HG03175 (cell line): ENCODE results near the gene SDC3.
"Not testable (repeated sequence)": the region's sequence is repeated elsewhere in the genome, so short reads cannot be mapped to it uniquely, and the experiment has no call there.

Experiments used
- ATAC-seq: cut with Tn5 transposase; IDR thresholded peaks from one replicate; pipeline ENCODE4 v1.9.1; 2021; ENCODE audit warnings: mild to moderate bottlenecking, moderate library complexity; ENCODE audit not compliant: unreplicated experiment

The SDC3 gene

DNA sequence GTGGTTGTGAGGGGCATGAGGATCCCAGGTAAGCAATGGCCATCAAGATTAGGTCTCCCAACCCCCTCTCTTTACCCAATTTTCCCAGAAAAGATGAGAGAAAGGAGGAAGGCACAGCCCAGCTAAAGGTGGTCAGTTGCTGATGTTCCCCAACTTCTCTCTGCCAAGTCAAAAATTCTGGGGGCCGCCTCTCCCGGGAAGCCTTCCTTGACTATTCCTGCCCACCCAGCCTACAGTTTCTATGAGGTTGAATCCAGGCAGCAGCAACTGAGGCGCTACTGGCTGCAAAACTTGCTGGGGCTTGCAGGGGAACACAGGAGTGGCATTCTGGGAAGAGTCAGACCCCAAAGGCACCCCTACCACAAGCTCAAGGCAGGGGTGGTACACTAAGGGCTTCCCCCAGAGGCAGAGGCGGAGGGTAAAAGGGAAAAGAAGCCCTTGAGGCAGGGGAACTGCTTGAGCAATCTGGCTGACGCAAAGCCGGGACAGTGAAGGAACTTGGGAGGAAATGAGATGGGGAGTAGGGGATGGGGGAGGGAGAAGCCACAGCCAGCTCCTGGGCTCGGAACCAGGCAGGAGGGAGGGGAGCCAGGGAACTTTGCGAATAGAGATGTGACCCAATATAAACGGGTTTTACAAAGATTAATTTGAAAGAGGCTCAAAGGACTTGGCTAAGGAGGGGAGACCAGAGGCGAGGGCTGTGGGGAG lies 31.2 kb downstream of the SDC3 start:
- ATAC-seq, result no peak

DNA sequence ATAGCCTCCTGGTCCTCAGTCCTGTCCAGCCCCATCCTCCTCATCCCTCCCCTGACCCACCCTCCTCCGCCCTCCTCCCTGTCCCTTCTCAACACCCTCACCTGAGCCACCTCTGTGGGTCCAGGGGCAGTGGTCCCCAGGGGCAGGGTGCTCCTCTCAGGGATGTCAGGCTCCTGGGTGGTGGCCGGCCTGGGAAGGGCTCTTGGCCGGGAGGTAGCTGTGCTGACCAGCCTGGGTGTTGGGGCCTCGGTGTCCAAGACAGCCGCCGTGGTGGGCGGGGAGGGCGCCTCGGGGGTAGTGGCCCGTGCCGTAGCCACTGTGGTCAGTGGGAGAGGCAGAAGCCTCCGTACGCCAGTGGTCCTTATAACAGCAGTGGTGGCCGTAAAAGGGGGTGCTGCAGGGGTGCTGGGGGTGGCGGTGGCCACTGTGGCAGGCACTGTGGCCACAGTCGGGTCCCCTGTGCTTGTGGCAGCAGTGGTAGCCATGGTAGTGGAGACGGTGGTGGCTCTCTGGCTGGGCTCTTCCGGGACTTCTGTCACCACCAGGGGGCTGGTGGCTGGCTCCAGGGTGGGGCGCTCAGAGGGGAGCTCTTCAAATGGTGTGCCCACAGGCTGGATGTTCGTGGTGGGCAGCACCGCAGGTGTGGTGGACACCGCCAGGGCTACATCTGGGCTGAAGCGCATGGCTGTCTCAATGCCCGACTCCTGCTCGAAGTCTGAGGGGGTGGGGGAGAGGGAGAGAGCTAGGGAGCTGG lies 31.9 kb downstream of the SDC3 start:
- ATAC-seq, result no peak

DNA sequence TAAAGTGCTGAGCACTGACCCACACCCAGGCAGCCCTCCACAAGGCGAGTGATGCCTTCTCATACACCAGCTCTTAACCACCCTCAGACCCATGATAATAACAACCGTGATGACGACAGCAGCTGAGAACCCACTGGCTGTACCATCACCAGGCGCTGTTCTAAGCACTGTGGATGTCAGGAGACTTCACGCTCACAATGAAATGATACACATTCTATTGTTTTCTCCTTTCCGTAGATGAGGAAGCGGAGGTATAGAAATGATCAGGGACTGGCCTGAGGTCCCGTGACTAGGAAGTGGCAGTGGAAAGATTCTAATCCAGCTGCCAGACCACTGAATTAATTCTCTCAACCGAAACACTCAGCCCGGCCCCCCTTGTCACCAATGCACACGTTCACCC lies 32.6 kb downstream of the SDC3 start:
- no peak for ATAC-seq

DNA sequence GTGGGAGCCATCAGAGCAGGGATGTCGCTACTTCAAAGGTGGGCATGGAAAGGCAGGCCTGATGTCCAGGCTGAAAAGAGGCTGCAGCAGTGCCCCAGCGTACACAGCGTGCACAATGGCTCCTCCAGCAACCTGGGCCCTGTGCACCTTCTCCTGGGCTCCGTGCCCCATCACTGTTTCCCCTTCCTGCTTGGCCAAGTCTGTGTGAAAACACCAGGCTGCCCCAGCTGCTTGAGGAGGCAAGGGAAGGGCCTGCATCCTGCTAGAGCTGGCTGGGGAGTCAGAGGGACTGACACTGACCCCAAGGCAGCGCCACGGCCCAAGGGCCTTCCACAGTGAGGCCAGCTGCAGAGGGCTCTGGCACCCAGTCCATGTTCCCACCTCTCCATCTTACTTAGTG lies 33.4 kb downstream of the SDC3 start:
- ATAC-seq, result no peak

DNA sequence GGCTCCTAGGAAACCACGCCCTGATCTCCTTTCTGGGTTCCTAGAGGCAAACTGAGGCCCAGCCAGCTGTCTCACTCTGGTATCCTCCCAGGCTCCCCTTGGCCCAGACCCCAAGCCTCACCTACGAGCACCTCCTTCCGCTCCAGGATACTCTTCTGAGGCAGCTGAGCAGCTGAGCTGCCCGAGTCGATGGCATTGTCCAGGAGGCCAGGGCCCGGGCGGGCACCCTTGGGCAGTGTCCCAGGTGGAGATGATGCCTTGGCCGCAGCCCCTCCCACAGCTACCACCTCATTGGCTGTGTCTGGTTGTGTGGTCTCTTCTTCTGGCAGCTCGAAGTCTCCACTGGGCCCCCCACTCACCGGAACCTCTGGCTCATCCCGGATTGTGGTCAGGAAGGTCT lies 34.4 kb downstream of the SDC3 start:
- ATAC-seq, result no peak

DNA sequence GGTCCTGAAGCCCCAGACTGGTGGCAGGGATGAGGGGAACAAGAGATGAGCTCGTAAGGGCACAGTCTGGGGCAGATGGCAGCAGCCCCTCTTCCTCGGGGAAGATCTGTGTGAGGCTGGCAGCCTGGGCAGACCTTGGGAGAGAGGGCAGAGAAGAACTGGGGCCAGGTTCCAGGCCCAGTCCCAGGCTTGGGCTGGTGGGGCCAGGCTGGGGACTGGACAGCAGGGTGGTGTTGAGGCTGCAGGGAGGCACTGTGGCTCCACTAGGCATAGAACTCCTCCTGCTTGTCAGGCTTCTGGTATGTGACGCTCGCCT lies 35.7 kb downstream of the SDC3 start:
- no peak for ATAC-seq

DNA sequence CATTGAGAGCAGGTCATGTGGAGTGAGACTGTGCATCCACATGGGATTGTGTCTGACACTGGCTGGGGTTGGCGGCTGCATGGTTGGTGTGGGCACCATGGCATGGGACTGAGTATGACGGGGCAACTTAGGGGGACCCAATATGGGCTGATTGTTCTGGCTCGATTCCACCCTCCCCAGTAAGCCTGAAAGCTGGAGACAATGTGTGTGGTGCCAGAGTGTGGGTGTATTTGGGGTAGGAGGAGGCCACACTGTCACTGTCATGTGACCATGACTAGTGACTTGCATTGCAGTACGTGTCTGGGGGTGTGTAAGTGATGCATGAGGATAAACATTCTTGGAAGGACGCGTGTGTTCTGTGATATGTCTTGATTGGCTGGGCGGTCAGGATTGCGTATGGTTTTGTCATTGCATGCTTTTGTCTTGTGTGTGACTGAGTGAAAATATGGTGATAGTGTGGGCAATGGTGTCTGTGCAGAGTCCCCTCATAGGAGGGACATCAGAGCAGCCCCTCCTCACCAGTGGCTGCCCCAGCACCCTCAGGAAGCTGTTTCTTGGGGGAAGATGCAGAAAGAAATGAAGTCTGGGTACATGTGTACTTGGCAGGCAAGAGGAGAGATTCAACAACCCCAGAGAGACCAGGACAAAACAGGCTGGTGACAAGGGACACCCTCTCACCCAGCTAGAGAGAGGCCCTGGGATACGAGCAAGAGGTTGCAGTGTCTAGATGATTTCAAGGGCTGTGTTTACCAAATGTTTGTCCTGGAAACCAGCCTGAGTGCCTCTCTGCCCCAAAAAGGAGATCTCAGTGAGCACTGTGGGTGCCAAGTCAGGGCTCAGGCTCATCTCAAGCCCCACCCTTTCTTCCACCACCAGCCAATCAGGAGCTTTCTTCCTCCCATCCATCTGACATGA lies 36.3 kb downstream of the SDC3 start:
- no peak for ATAC-seq

DNA sequence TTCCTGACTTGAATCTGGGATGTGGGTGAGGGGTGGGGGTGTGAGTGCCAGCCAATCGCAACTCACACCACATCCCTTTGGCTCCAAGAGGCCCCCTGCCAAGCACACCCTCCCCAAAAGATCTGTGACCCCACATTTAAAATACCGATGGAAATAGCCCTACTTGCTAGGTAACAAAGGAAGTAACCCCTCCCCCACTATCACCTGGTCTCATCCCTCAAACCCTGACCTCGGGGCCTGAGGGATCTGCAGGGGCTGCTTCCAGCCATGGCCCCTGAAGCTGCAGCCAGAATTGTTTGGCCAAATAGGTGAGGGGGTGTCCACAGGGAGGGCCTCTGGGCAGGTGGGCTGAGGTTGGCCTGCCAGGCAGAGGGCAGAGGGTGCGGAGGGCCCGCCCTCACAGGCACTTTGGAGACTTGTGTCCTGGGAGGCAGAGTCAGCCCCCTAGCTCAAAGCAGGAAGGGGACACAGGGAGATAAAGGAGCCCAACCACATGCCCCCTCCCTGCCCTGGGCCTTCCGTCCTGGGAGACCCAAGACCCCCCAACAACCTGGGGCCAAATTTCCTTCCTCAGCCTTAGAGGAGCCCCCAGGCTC lies 37.2 kb downstream of the SDC3 start:
- ATAC-seq, result no peak

DNA sequence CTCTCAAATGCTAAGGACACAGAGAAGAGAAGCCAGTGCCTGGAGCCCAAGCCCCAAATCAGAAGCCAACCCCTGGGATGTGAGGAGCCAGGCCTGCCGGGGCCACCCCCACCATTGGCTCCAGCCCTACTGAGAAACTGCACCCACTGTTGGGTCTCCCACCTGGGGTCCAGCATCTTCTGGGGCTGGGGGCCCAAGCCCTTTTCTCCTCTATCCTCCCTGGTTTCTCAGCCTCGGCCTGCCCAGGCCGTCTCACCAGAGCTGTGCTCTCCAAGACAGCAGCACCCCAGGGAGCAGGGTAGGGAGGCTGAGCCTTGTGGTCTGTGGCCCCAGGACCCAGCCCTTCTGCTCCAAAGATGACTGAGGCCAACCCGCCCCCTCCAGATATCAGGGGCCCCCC lies 37.9 kb downstream of the SDC3 start:
- no peak for ATAC-seq

DNA sequence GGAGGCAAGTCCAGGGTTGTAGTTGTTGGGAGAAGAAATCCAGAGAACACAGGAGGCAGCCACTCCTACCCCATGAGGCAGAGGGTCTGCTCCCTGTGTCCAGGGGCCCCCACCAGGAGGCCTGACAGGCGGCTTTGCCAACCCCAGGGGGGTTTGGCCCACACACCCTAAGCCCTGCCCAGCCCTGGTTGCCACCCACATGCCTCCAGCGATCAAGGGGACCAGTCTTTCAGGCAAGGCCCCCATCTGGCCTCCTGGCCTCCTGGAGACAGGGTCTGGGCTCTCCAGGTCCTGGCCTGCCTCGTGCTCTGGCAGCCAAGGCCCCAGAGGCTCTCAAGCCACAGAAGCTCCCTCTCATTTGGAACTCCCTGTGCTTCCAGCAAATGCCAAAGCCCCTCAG lies 38.5 kb downstream of the SDC3 start:
- no peak for ATAC-seq

DNA sequence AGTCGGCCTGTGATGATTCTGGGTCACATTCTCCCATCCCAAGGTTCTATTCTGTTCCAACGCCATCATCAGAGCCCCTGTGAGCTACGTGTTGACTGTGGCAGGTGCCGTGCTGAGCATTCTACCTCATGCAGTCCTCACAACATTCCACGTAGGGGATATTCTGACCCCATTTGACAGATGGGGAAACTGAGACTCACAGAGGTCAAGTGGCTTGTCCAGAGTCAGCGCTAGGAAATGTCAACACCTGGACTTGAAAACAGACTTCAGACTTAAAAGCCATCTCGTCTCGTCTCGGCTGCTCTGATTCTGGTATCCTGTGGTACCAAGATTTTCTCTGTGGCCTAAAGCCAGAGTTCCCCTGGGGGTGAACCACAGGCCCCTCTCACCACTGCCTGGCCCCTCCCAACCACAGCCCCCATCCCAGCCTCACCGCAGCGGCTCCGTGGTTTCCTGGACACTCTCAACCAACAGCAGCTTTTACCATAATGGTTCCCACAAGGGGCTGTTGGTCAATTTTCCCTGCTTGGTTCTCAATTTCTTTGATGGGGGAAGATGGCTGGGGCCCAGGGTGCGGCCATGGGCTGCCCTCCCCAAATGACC lies 39.6 kb downstream of the SDC3 start:
- peak; percentile 47 for ATAC-seq

DNA sequence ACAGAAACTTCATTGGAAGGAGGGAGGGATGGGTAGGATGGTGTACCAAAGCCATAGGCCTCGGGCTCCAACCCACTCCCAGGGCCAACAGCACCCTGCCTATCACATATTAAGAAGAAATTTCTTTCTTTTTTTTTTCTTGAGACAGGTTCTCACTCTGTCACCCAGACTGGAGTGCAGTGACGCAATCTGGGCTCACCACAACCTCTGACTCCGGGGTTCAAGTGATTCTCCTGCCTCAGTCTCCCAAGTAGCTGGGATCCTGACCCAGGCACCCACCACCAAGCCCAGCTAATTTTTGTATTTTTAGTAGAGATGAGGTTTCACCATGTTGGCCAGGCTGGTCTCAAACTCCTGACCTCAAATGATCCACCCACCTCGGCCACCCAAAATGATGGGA lies 40.5 kb downstream of the SDC3 start:
- ATAC-seq, result not testable (repeated sequence)

DNA sequence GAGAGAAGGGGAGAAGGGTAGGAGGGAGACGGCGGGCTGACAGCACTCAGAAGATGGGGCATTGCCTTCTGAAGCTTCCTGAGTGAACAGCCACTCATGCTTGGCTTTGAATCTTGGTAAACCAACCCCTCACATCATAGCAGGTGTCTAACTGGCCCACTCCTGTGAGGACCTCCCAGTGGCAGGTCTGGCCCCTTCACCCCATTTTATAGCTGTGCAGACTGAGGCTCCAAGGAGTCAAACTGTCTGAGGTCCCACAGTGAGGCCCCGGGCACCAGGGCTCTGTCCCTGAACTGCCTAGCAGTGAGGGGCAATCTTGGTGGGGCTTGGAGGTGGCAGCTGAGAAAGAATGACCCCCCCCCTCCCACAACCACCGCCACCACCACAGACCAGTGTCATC lies 41.0 kb downstream of the SDC3 start:
- ATAC-seq, result no peak

DNA sequence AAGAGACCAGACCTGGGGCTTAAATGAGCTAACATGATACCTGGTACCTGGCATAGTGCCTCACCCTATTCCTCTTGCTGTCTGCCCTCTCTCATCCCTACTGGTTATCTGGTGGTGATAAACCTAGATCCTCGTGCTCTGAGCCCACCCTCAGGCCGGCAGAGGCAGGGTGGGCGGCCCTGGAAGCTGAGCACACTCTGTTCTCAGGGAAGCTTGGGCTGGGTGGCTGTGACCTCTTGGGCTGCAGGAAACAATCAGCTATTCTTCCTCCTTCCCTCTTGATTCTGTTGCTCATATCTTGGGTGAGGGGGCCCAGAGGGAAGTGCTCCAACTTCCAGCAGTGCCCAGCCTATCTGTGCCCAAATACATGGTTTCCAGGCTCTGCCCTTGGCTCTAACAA lies 42.0 kb downstream of the SDC3 start:
- ATAC-seq, result no peak

DNA sequence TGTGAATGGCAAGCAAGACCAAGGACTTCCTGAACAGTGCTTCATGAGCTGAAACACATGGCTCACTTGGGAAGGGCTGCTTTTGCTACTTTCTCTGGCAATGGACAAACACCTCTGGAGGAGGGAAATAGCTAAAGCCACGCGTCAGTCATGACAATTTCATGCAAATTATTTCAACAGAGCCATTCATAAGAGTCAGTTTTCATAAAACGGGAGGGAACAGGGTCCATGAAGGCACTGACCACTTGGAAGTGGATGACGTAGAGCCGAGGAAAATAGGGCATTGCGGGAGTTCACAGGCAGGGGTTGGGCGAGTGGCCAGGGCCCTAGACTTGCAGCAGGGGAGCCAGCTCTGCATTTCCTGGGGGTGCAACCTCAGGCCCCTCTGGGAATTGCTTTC lies 43.9 kb downstream of the SDC3 start:
- ATAC-seq, result no peak

DNA sequence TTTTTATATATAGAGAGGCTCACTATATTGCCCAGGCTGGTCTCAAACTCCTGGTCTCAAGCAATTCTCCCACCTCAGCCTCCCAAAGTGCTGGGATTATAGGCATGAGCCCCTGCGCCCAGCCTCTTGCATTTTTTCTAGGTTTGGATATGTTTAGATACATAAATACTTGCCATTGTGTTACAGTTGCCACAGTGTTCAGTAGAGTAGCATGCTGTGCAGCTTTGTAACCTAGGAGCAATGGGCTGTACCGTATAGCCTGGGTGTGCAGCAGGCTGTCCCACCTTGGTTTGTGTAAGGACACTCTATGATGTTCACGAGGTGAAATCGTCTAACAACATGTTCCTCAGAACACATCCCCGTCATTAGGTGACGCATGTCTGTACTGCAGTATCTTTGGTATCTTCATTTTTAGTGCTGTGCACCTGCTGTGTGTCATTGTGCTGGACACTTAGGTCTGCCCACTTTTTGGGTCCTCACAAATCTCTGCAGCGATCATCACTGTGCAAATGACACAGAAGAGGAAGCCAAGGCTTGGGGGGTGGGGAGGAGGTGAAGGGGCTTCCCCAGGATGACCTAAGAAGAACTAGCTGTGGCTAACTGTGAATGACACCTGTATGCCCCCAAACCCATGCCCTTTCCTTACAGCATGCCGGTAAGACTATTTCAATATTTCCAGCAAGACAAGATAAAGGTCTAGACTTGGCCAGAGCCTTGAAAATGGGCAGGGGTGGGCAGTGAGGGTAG lies 44.5 kb downstream of the SDC3 start:
- no peak for ATAC-seq

DNA sequence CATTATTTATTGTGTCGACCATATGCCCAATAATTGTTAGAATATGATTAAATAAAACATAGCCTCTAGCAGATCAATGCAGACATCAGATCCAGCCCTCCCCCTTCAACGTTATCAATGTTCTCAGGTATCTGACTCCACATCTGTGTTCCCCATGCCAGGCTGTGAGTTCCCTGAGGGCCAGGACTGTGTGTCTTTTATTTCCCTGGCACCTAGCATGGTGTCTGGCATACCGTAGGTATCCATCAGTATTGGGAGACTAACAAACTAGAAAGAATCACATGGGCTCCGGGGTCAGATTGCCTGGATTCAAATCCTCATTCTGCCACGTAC lies 48.3 kb downstream of the SDC3 start:
- no peak for ATAC-seq

DNA sequence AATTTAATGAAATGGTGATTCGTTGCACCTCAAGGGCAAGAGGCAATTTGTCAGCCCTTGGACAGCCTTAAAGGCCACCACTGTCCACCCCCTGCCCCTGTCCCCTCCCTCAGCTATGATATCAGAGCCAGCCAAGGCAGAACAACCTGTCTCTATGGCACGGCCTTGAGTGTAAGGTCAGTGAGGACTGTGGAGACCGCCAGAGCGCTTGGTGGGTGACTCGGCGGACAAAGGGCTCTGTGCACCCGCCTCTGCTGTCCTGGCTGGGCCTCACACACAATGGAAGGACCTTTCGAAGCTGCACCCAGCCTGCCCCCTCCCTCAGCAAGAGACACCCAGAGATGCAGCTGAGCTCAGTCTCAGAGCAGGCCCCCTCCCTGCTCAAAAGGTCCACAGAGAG lies 50.6 kb downstream of the SDC3 start:
- no peak for ATAC-seq

DNA sequence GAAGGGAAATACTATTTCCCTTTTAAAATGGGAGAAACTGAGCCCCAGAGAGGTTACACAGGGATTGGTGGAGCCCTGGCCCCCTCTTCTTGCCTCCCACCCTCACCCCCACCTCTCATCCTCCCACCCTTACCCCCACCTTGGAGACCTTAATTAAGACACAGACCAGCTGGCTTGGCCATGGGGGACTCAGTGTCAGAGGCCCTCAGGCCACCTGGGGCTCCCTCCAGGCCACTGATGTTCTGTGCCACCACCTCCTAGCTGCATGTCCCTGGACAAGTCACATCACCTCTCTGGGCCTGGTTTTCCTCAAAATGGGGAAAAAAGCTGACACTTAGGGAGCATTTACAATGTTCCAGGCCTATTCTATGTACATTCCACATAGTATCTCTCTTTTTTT lies 51.5 kb downstream of the SDC3 start:
- ATAC-seq, result no peak

DNA sequence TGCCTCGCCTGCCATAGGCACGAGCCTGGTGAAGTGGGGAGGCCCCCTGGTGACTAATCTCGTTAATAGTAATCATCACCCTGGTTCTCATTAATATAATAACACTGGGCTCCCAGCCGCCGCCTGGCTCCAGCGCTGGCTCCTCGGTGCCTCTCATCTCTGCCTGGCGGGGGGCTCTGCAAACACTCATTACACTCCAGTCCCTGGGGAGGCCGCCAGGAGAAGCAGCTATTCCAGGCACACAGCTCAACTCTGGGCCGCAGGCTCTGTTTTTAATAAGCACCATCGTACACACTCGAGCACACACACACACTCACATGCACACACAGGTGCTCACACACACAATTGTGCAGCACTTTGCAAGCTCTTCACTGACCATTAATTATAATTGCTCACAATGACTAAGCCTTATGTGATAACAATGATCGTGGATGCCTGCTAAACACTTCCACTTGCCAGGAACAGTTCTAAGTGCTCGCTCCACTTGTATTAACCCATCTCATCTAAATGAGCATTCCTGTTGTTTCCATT lies 52.2 kb downstream of the SDC3 start:
- no peak for ATAC-seq
